OCI-LY3 (cell line): ENCODE results near the gene SMAD6.

ENCODE experiments used
- H2AFZ ChIP-seq: fragments of 200-600, 300-600 bp; shearing (Covaris generic); 2 replicates; pipeline ENCODE4 v1.6.0; 2014; ENCODE audit warnings: antibody characterized with exemption, low read depth, low read length
- H3K27ac ChIP-seq: fragments of 200-600, 300-600 bp; sonication (generic); 2 replicates; pipeline ENCODE4 v1.5.1; 2014; ENCODE audit warnings: mild to moderate bottlenecking, low read length, moderate library complexity, mixed read lengths
- H3K27me3 ChIP-seq: fragments of 200-600, 300-600 bp; sonication (generic); 2 replicates; pipeline ENCODE4 v1.6.1; 2014; ENCODE audit warnings: low read depth, low read length, mixed read lengths
- H3K36me3 ChIP-seq: fragments of 200-600, 300-600 bp; sonication (generic); replicated peaks from 2 replicates; pipeline ENCODE3; 2014; ENCODE audit warnings: low read depth, low read length, mixed read lengths
- H3K4me1 ChIP-seq: fragments of 300-600, 200-600 bp; sonication (generic); 2 replicates; pipeline ENCODE4 v1.6.1; 2014; ENCODE audit warnings: low read length, mixed read lengths
- H3K4me2 ChIP-seq: fragments of 200-600, 300-600 bp; sonication (generic); 2 replicates; pipeline ENCODE4 v1.6.1; 2014; ENCODE audit warnings: low read length, mixed read lengths
- H3K4me3 ChIP-seq: fragments of 300-600, 200-600 bp; sonication (generic); 2 replicates; pipeline ENCODE4 v1.5.1; 2014; ENCODE audit warnings: antibody characterized with exemption, mild to moderate bottlenecking, low read length, moderate library complexity
- H3K79me2 ChIP-seq: fragments of 300-600, 200-600 bp; shearing (Covaris generic); 2 replicates; pipeline ENCODE4 v1.6.1; 2014; ENCODE audit warnings: mild to moderate bottlenecking, low read length, mixed read lengths
- H3K9ac ChIP-seq: fragments of 300-600, 200-600 bp; shearing (Covaris generic); 2 replicates; pipeline ENCODE4 v1.6.0; 2014; ENCODE audit warnings: mild to moderate bottlenecking, low read length, moderate library complexity
- H3K9me3 ChIP-seq: fragments of 200-600, 300-600 bp; shearing (Covaris generic); 2 replicates; pipeline ENCODE4 v1.6.1; 2014; ENCODE audit warnings: low read length, mixed read lengths; ENCODE audit not compliant: insufficient read depth
- H4K20me1 ChIP-seq: fragments of 200-600, 300-600 bp; sonication (generic); 2 replicates; pipeline ENCODE4 v1.6.1; 2016; ENCODE audit warnings: low read length, mixed read lengths; ENCODE audit not compliant: insufficient read depth
- EZH2phosphoT487 ChIP-seq: fragments of 200-600 bp; shearing (Covaris generic); IDR thresholded peaks from 2 replicates; pipeline ENCODE4 v1.6.1; 2018; ENCODE audit warnings: antibody characterized with exemption, mixed run types, low read depth
- TF ChIP-seq, protein P1 (sequence below): fragments of 200-600, 300-600 bp; sonication (generic); IDR thresholded peaks from 2 replicates; pipeline ENCODE4 v1.5.1; 2014; ENCODE audit warnings: antibody characterized with exemption, low read length, low read depth

Gene SMAD6

GRCh38 chr15:66815318-66815717, 113.3 kb downstream of the SMAD6 start:
- no peak for TF ChIP-seq EZH2phosphoT487
- TF ChIP-seq, protein P1, sequence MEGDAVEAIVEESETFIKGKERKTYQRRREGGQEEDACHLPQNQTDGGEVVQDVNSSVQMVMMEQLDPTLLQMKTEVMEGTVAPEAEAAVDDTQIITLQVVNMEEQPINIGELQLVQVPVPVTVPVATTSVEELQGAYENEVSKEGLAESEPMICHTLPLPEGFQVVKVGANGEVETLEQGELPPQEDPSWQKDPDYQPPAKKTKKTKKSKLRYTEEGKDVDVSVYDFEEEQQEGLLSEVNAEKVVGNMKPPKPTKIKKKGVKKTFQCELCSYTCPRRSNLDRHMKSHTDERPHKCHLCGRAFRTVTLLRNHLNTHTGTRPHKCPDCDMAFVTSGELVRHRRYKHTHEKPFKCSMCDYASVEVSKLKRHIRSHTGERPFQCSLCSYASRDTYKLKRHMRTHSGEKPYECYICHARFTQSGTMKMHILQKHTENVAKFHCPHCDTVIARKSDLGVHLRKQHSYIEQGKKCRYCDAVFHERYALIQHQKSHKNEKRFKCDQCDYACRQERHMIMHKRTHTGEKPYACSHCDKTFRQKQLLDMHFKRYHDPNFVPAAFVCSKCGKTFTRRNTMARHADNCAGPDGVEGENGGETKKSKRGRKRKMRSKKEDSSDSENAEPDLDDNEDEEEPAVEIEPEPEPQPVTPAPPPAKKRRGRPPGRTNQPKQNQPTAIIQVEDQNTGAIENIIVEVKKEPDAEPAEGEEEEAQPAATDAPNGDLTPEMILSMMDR, result no peak
- Histone ChIP-seq H2AFZ (no peak overlapping the region), H3K9ac (no peak overlapping the region), H3K4me3 (no peak overlapping the region), H3K27ac (no peak overlapping the region), H3K27me3 (peaks cover 15% of the 10 kb centered on the region; the same call in 1 of the 2 replicates), H3K79me2 (no peaks in the 10 kb centered on the region), H3K4me2 (no peak overlapping the region), H3K4me1 (no peaks in the 10 kb centered on the region), H3K9me3 (no peaks in the 10 kb centered on the region), H4K20me1 (no peaks in the 10 kb centered on the region), H3K36me3 (no peaks in the 10 kb centered on the region)

DNA sequence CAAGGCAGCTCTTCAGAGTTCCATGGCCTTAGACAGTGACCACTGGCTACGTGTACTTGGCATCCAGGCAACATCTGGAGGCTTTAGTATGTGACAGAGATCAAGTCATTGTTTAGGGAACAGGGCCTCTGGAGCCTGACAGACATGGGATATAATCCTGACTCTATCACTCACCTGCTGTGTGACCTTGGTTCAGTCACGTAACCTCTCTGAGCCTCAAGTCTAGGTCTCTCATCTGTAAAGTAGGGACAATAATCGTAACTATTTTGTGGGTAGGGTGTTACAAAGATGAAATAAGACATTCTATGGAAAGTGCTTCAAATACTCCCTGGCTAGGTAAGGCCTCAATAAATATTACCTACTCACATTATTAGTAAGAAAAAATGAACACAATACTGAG, 114.2 kb downstream of the SMAD6 start:
- Histone ChIP-seq H3K27ac (no peak overlapping the region), H3K79me2 (no peaks in the 10 kb centered on the region), H3K4me2 (no peak overlapping the region), H3K36me3 (no peaks in the 10 kb centered on the region), H3K4me1 (no peaks in the 10 kb centered on the region), H4K20me1 (no peaks in the 10 kb centered on the region), H3K9me3 (no peaks in the 10 kb centered on the region), H3K27me3 (peaks cover 15% of the 10 kb centered on the region; the same call in 1 of the 2 replicates), H2AFZ (no peak overlapping the region), H3K4me3 (no peak overlapping the region), H3K9ac (no peak overlapping the region)
- no peak for TF ChIP-seq EZH2phosphoT487
- TF ChIP-seq, protein P1, result no peak

GRCh38 chr15:66819084-66819483, 117.0 kb downstream of the SMAD6 start:
- Histone ChIP-seq H3K27me3 (peaks cover 15% of the 10 kb centered on the region; the same call in 1 of the 2 replicates), H3K27ac (no peak overlapping the region), H3K4me1 (no peaks in the 10 kb centered on the region), H3K9me3 (no peaks in the 10 kb centered on the region), H4K20me1 (no peaks in the 10 kb centered on the region), H3K36me3 (no peaks in the 10 kb centered on the region), H3K9ac (no peak overlapping the region), H3K4me3 (no peak overlapping the region), H3K79me2 (no peaks in the 10 kb centered on the region), H2AFZ (no peak overlapping the region), H3K4me2 (no peak overlapping the region)
- no peak for TF ChIP-seq EZH2phosphoT487
- TF ChIP-seq, protein P1, result no peak

DNA sequence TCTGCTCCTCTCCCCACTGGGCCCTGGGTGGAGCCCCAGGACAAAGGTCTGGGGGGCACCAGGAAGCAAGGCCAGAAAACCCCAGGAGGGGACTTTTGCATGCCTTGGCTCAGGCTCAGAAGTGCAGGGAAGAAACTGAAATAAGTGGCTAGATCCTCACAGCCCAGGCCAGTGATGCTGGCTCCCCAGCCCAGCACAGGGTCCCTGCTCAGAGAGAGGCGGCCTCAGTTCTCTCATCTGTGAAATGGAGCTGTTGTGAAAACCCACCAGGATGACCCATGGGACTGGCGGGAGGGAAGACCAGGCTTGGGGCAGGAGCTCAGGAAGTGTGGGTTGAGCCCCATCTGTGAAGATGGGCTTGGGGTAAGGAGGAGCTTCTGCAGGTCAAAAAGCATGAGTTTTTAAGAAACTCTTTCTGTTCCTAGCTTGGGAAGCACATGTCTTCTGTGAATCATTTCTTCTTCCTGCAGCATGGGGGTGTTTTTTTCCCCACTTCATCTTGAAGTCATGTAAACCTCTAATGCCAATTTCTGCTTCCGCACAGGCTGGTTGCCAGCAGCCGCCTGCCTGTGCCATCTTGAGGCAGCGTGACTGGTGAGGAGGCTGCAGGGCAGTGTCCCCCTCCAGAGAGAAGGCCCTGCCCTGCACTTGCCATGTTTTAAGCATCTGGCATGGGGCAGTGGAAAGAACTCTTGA, 118.6 kb downstream of the SMAD6 start:
- H3K9me3 ChIP-seq, result no peaks in the 10 kb centered on the region
- 0 out of 2 replicates have a peak, but pooled peaks cover under 1% of the 10 kb centered on the region for H3K27me3 ChIP-seq
- H4K20me1 ChIP-seq, result no peaks in the 10 kb centered on the region
- no peak overlapping the region for H3K4me2 ChIP-seq
- no peak for TF ChIP-seq EZH2phosphoT487
- no peak overlapping the region for H2AFZ ChIP-seq
- H3K79me2 ChIP-seq, result no peaks in the 10 kb centered on the region
- no peak overlapping the region for H3K9ac ChIP-seq
- no peaks in the 10 kb centered on the region for H3K4me1 ChIP-seq
- H3K27ac ChIP-seq, result no peak overlapping the region
- no peak overlapping the region for H3K4me3 ChIP-seq
- H3K36me3 ChIP-seq, result no peaks in the 10 kb centered on the region
